Natural killer cell (primary cell): ENCODE measurements around the gene COX6A2. TPM values are rescaled to one million over a fixed set of nuclear protein-coding genes. Genes with fewer than 3 reads are reported as not detected.

Source experiments
- ATAC-seq, 3 donors: fragments of 150-1000 bp in 2 of 3; fragments of 200-7000 bp in 1 of 3; cut with Tn5 transposase; 1 replicate in 1 of 3; 2 replicates in 2 of 3; pipeline ENCODE4 v1.10.0; 2021; ENCODE audit warnings: mild to moderate bottlenecking in 2 of 3, moderate library complexity in 2 of 3
- DNase-seq, 2 donors: peaks; one replicate each; pipeline versions ENCODE4 v3.0.0 to v3.0.0-alpha.2; 2013 to 2021; ENCODE audit warnings: mixed read lengths in 1 of 2
- H3K27ac ChIP-seq: one replicate; pipeline ENCODE4 v1.5.1; 2013; ENCODE audit warnings: mild to moderate bottlenecking, low read length
- H3K27me3 ChIP-seq: one replicate; pipeline ENCODE4 v1.6.1; 2013; ENCODE audit warnings: low read length; ENCODE audit not compliant: control insufficient read depth, insufficient read depth
- H3K36me3 ChIP-seq: one replicate; pipeline ENCODE4 v1.6.1; 2013; ENCODE audit warnings: low read length; ENCODE audit not compliant: control insufficient read depth, insufficient read depth
- H3K4me1 ChIP-seq: one replicate; pipeline ENCODE4 v1.6.1; 2013; ENCODE audit warnings: low read length; ENCODE audit not compliant: control insufficient read depth, insufficient read depth
- H3K4me3 ChIP-seq: one replicate; pipeline ENCODE4 v1.5.1; 2013; ENCODE audit warnings: low read length
- H3K9me3 ChIP-seq: one replicate; pipeline ENCODE4 v1.6.1; 2013; ENCODE audit warnings: low read length; ENCODE audit not compliant: control insufficient read depth, insufficient read depth
- H3K27ac Mint-ChIP-seq, 2 donors: one replicate each; pipeline ENCODE4 v1.8.0; 2022; ENCODE audit warnings: mild to moderate bottlenecking in 2 of 2, mixed read lengths in 2 of 2, moderate library complexity in 1 of 2
- H3K27me3 Mint-ChIP-seq, 2 donors: one replicate each; pipeline ENCODE4 v1.8.0; 2022; ENCODE audit warnings: low read depth in 2 of 2, mixed read lengths in 2 of 2
- H3K36me3 Mint-ChIP-seq: one replicate; pipeline ENCODE4 v1.8.0; 2022; ENCODE audit warnings: mixed read lengths
- H3K4me1 Mint-ChIP-seq, 2 donors: one replicate each; pipeline ENCODE4 v1.8.0; 2022; ENCODE audit warnings: mixed read lengths in 2 of 2
- H3K4me3 Mint-ChIP-seq: one replicate; pipeline ENCODE4 v1.8.0; 2022; ENCODE audit warnings: mild to moderate bottlenecking, moderate library complexity, mixed read lengths
- H3K9me3 Mint-ChIP-seq, 2 donors: one replicate each; pipeline ENCODE4 v1.8.0; 2022; ENCODE audit warnings: mixed read lengths in 2 of 2
- WGBS: methylation state at CpG from one replicate; pipeline ENCODE4 v1.1.7; 2013; ENCODE audit warnings: missing lambda C conversion rate; ENCODE audit not compliant: insufficient coverage; 5-methylcytosine and 5-hydroxymethylcytosine counted together
- intact Hi-C: fragments of 100-400 bp; cut with micrococcal nuclease; formaldehyde crosslinking; loops from one replicate; pipeline ENCODE4 v1.14.2; 2022
- total RNA-seq, 4 donors: library from RNA; stranded (reverse); fragments of 120-200 nt in 1 of 4; gene quantifications; one replicate each; pipeline versions ENCODE4 v1.2.3 to v1.2.4, GENCODE V29; 2013 to 2022
- TF ChIP-seq, protein P1 (sequence below): fragments of 200-600 bp; IDR thresholded peaks from one replicate; pipeline ENCODE4 v1.8.0; 2022; ENCODE audit warnings: antibody characterized with exemption

The COX6A2 gene
- total RNA-seq, 3 donors from 2014 or later (not counting 1 experiment from before 2014, with no cell fraction given) = not detected

DNA sequence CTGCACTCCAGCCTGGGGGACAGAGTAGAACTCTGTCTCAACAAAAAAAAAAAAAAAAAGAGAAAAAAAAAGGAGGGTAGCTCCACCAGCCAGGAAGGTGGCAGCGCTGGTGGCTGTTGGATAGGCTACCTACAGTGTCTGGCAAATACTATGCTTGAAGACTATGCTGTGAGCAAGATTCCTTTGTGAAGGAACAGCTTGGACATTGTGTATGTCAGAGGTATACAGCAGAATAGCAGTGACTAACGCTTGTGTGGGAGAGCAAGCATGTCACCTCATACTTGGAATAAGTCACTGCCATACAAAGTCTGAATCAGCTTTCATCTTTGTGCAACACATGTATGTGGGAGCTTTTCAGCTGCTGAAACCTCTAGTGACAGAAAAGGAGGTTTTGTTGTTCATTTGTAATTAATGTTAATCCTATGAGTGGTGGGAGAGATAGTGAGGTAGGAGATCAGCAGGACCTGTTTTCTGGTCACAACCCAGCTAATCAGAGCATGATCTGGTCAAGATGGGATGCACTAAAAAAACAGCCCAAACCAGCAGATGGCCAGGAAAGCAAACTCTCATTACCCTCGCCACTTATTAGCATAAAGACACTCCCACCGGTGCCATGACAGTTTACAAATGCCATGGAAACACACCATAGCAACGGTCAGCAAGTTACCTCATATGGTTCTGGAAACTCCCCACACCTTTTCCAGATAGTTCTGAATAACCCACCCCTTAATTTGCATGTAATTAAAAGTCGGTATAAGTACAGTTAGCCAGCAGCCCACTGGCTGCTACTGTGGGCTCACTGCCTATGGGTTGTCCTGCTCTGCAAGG is 41.8 kb downstream of the COX6A2 start:
- H3K27ac Mint-ChIP-seq = peak overlapping the region in 1 of 2 donors; percentile 66
- H3K4me1 ChIP-seq = peaks cover 25% of the 10 kb centered on the region
- intact Hi-C loops = loop anchor here (5.0 kb wide), 2 partner anchors 34 to 56 kb away; partner anchors contain the start of gene ZNF843
- H3K36me3 ChIP-seq = peaks cover 4% of the 10 kb centered on the region
- ATAC-seq (peak; percentile 65 to 86 (median 79)), DNase-seq (peak in 1 of 2 donors; percentile 62)
- no peak overlapping the region for H3K4me3 Mint-ChIP-seq
- no peak overlapping the region for H3K4me3 ChIP-seq
- H3K4me1 Mint-ChIP-seq = peaks cover 24 to 29% of the 10 kb centered on the region in 2 donors
- H3K27me3 ChIP-seq = no peaks in the 10 kb centered on the region
- H3K9me3 Mint-ChIP-seq = no peaks in the 10 kb centered on the region
- H3K9me3 ChIP-seq = no peaks in the 10 kb centered on the region
- no peaks in the 10 kb centered on the region for H3K36me3 Mint-ChIP-seq
- TF ChIP-seq, protein P1, sequence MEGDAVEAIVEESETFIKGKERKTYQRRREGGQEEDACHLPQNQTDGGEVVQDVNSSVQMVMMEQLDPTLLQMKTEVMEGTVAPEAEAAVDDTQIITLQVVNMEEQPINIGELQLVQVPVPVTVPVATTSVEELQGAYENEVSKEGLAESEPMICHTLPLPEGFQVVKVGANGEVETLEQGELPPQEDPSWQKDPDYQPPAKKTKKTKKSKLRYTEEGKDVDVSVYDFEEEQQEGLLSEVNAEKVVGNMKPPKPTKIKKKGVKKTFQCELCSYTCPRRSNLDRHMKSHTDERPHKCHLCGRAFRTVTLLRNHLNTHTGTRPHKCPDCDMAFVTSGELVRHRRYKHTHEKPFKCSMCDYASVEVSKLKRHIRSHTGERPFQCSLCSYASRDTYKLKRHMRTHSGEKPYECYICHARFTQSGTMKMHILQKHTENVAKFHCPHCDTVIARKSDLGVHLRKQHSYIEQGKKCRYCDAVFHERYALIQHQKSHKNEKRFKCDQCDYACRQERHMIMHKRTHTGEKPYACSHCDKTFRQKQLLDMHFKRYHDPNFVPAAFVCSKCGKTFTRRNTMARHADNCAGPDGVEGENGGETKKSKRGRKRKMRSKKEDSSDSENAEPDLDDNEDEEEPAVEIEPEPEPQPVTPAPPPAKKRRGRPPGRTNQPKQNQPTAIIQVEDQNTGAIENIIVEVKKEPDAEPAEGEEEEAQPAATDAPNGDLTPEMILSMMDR = no peak
- H3K27ac ChIP-seq = no peak overlapping the region
- H3K27me3 Mint-ChIP-seq = peaks cover 0 to 10% of the 10 kb centered on the region in 2 donors
- 57% methylated on average over 6 of the region's 6 CpGs for WGBS

- Mint-ChIP-seq H3K4me3 (no peak overlapping the region), H3K9me3 (no peaks in the 10 kb centered on the region), H3K27ac (peak overlapping the region in 1 of 2 donors; percentile 66), H3K36me3 (no peaks in the 10 kb centered on the region), H3K27me3 (peaks cover 0 to 9% of the 10 kb centered on the region in 2 donors), H3K4me1 (peaks cover 24 to 27% of the 10 kb centered on the region in 2 donors)
- Histone ChIP-seq H3K36me3 (peaks cover 10% of the 10 kb centered on the region), H3K27me3 (no peaks in the 10 kb centered on the region), H3K9me3 (no peaks in the 10 kb centered on the region), H3K4me1 (peaks cover 25% of the 10 kb centered on the region), H3K4me3 (no peak overlapping the region), H3K27ac (no peak overlapping the region)
- DNase-seq (no peak), ATAC-seq (no peak)
- intact Hi-C loops = loop anchor here (5.0 kb wide), 2 partner anchors 33 to 57 kb away; partner anchors contain the start of gene ZNF843
- TF ChIP-seq, protein P1 = no peak
- WGBS = 91% methylated on average over 4 of the region's 4 CpGs
Measured at GRCh38 chr16:31385680-31386079, 42.5 kb downstream of the COX6A2 start.

DNA sequence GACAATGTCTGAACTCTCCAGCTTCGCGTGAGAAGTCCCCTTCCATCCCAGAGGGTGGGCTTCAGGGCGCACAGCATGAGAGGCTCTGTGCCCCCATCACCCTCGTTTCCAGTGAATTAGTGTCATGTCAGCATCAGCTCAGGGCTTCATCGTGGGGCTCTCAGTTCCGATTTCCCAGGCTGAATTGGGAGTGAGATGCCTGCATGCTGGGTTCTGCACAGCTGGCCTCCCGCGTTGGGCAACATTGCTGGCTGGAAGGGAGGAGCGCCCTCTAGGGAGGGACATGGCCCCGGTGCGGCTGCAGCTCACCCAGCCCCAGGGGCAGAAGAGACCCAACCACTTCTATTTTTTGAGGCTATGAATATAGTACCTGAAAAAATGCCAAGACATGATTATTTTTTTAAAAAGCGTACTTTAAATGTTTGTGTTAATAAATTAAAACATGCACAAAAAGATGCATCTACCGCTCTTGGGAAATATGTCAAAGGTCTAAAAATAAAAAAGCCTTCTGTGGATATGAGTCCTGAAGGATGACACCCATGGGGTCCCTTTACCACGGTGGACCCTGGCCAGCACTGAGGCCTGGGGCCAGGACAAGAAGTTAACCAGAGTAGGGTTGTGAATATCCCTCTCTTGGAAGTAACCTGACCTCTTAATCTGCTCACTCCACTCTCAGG is 45.5 kb downstream of the COX6A2 start:
- no peaks in the 10 kb centered on the region for H3K36me3 Mint-ChIP-seq
- no peaks in the 10 kb centered on the region for H3K9me3 Mint-ChIP-seq
- Histone ChIP-seq H3K4me3 (no peak overlapping the region), H3K36me3 (peaks cover 21% of the 10 kb centered on the region), H3K27me3 (no peaks in the 10 kb centered on the region), H3K9me3 (no peaks in the 10 kb centered on the region), H3K27ac (no peak overlapping the region), H3K4me1 (peaks cover 37% of the 10 kb centered on the region)
- ATAC-seq = peak; percentile 65 to 85 (median 71)
- peak; percentile 68 to 80 for DNase-seq
- peaks cover 0 to 6% of the 10 kb centered on the region in 2 donors for H3K27me3 Mint-ChIP-seq
- H3K4me1 Mint-ChIP-seq = peaks cover 23 to 28% of the 10 kb centered on the region in 2 donors
- H3K4me3 Mint-ChIP-seq = peak overlapping the region; percentile 25
- 36% methylated on average over 13 of the region's 14 CpGs for WGBS
- no peak overlapping the region for H3K27ac Mint-ChIP-seq
- intact Hi-C loops = loop anchor here (5.0 kb wide), 1 partner anchor 180 kb away; the partner anchor contains the start of gene PYCARD
- TF ChIP-seq, protein P1 = peak; percentile 90
